LNCaP clone FGC (cell line): Measurements from ENCODE around the gene NKAP.
"Not testable (repeated sequence)": the region's sequence is repeated elsewhere in the genome, so short reads cannot be mapped to it uniquely, and the experiment has no call there.

Experiments
- DNase-seq: peaks from one replicate; pipeline ENCODE4 v3.0.0-alpha.2; 2011; ENCODE audit warnings: low read depth
- H3K4me3 ChIP-seq: 2 replicates; pipeline ENCODE4 v1.5.1; 2011; ENCODE audit warnings: mild to moderate bottlenecking, low read depth, low read length, control low read depth
- TF ChIP-seq, protein P1 (sequence below): IDR thresholded peaks from 2 replicates; pipeline ENCODE4 v1.5.1; 2012; ENCODE audit warnings: mild to moderate bottlenecking; ENCODE audit not compliant: control insufficient read depth, insufficient read depth; ENCODE audit errors: extremely low read depth

Gene NKAP

DNA sequence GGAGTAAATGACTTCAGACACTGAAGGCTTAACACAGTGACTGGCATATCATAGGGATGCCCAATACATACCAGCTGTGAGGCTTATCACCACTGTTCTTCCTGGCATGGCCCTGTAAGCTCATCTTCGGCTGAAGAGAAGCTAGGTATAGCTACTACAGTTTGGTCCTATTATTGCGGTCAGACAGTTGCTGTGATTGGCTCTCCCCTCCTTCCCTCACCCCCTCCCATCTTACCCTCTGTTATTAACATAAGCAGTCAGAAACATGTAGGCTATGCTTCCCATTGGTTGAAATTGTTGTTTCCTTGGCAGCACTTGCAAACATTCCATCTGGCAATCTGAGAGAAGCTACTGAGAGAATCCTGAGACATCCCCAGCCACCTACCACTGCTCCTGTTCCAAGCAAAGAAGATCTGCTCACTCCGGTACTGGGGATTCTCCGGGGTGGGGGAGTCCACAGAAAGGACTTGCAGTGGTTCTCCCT is 47.7 kb downstream of the NKAP start, which contains the start of gene AKAP14:
TSS of gene AKAP14 (plus strand) at position 51 of the 484 bp plus-strand sequence. CDS start 7,331 bp downstream, outside the sequence.
- no peak for DNase-seq
- TF ChIP-seq, protein P1, sequence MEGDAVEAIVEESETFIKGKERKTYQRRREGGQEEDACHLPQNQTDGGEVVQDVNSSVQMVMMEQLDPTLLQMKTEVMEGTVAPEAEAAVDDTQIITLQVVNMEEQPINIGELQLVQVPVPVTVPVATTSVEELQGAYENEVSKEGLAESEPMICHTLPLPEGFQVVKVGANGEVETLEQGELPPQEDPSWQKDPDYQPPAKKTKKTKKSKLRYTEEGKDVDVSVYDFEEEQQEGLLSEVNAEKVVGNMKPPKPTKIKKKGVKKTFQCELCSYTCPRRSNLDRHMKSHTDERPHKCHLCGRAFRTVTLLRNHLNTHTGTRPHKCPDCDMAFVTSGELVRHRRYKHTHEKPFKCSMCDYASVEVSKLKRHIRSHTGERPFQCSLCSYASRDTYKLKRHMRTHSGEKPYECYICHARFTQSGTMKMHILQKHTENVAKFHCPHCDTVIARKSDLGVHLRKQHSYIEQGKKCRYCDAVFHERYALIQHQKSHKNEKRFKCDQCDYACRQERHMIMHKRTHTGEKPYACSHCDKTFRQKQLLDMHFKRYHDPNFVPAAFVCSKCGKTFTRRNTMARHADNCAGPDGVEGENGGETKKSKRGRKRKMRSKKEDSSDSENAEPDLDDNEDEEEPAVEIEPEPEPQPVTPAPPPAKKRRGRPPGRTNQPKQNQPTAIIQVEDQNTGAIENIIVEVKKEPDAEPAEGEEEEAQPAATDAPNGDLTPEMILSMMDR = no peak
- no peak within 1 kb of the TSS for H3K4me3 ChIP-seq

DNA sequence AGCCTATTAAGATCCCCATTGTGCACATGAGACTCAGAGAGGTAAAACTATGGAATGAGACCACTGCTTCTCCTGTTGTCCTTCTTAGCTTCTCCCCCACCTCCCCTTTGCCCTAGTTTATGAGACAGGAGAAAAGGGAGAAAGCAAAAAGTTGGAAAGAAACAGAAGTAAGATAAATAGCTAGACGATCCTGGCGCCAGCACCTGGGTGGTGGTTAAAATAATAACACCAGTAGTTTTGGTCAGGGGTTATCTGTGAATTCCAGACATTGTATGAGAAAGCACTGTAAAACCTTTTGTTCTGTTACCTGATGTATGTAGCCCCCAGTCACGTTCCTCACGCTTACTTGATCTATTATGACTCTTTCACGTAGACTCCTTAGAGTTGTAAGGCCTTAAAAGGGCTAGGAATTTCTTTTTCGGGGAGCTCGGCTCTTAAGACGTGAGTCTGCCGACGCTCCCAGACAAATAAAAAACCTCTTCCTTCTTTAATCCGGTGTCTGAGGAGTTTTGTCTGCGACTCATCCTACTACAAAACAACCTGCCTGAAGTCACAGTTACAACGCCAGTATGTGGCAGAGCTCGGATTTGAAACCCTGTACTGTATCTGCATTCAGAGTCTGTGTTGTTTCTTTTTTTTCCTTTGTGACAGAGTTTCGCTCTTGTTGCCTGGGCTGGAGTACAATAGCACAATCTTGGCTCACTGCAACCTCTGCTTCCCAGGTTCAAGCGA is 51.4 kb downstream of the NKAP start:
- not testable (repeated sequence) for DNase-seq, H3K4me3 ChIP-seq

DNA sequence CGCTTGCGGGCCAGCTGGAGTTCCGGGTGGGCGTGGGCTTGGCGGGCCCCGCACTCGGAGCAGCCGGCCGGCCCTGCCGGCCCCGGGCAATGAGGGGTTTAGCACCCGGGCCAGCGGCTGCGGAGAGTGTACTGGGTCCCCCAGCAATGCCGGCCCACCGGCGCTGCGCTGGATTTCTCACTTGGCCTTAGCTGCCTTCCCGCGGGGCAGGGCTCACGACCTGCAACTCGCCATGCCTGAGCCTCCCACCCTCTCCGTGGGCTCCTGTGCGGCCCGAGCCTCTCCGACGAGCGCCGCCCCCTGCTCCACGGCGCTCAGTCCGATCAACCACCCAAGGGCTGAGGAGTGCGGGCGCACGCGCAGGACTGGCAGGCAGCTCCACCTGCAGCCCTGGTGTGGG is 52.9 kb downstream of the NKAP start:
- not testable (repeated sequence) for DNase-seq

DNA sequence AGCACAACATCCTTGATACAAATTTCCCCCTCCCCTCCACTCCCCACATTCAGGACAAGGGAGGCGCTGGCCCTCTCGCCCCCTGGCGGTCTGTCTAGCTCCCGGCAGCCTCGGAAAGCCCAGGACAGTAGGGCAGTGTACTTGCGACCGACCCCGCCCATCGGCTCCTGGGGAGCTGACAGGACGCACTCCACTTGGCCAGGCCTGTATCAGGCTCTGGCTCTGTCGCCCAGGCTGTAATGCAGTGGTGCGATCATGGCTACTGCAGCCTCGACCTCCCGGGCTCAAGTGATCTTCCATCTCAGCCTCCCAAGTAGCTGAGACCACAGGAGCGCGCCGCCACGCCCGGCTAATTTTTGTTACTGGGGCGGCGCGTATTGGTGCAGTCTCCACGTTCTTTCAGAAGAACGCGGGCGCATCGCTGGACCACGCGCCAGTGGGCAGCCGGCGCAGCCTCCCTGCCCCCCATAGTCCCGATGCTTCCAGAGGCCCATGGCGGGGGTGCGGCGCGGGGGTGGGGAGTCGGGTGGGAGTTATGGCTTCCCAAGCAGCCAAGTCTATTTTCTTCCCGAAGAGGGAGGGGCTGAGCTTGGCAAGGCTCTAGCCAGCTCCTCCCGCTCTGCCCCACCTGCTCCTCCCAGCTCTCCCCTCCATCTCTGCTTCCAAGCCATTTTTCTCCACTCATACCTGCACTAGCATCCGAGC is 55.7 kb downstream of the NKAP start:
- TF ChIP-seq, protein P1 = peak; percentile 23; the same call in 1 of the 2 replicates
- H3K4me3 ChIP-seq = no peak overlapping the region

More for the DNA sequence above, 52.9 kb downstream of the NKAP start:
- not testable (repeated sequence) for H3K4me3 ChIP-seq

DNA sequence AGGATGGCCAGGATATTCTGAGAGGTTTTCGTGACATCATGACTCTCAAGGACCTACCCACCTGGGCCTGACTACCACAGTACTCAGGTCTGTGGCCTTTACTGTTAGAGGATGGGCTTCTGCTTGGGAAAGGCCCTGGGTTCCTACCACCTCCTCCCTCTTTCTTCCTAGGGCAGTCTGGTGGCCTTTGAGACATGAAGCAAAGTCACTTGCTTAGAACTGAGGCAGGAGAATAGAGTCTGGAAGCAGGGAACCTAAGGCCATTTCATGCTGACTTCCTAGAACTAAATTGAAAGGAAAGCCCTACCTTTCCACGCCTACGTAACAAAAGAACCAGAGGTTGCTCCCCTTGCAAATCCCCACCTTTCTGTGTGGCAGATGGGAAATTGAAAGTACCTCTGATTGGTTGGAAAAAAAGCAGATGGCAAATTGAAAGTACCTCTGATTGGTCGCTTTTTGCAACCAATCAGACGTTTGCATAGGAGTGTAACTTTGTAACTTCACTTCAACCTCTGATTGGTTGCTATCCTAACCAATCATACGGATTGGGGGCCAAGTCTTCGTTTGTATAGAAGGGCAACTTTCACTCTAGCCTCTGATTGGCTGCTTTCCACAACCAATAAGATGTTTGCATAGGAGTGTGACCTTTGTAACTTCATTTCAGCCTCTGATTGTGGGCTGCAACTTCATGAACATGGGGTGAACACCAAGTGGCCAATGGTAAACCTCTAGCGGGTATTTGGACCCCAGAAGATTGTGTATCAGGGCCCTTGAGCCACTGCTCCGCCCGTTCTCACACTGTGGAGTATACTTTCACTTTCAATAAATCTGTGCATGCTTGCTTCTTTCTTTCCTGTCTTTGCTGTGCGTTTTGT is 57.8 kb downstream of the NKAP start:
- TF ChIP-seq, protein P1 = no peak
- no peak for DNase-seq
- H3K4me3 ChIP-seq = no peak overlapping the region

More for the DNA sequence above, 55.7 kb downstream of the NKAP start:
- no peak for DNase-seq

DNA sequence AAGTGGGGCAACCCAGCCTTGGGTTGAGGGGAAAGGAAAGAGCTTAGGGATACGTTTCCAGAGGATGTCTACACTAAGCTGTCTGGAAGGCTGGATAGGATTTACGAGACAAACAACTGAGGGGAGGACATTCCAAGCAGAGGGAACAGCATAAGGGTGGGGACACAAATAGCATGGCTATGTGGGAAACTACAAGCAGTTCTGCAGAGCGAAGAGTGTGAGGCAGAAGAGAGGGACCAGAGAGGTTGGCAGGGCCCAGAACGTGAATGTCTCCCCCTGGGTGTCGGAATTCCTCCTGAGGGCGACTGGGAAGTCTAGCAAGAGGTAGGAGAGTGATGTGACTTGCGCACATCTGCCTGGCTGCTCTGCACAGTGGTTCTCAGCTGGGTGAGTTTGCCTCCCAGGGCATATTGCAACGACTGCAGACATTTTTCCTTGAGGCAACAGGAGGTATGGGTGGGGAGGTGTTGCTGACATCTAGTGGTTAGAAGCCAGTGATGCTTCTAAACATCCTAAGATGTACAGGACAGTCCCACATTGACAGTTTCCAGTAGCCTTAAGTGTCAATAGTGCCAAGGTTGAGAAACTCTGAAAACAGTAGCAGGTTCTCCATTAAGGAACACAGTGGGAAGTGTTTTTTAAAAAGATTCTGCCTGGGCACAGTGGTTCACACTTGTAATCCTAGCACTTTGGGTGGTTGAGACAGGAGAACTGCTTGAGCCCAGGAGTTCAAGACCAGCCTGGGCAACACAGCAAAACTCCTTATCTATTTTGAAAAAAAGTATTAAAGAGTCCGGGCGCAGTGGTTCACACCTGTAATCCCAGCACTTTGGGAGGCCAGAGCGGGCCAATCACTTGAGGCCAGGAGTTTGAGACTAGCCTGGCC is 62.8 kb downstream of the NKAP start:
- no peak for DNase-seq
- TF ChIP-seq, protein P1 = peak; percentile 71

DNA sequence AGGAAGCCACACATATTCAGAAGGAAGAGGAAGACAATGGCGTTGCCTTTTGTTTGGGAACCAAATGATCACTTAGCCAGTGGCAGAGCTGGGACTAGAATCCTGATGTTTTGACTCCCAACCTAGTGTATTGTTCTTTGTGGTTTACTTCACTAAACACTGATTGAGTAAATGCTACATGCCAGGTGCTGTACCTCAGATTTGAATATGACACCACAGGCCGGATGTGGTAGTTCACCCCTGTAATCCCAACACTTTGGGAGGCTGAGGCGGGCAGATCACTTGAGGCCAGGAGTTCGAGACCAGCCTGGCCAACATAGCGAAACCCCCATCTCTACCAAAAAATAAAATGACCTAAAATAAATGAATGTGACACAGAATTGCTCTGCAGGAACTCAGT is 63.5 kb downstream of the NKAP start:
- TF ChIP-seq, protein P1 = no peak
- no peak overlapping the region for H3K4me3 ChIP-seq
- no peak for DNase-seq

More for the DNA sequence above, 62.8 kb downstream of the NKAP start:
- no peak overlapping the region for H3K4me3 ChIP-seq
